A549 treated with ZK216348 at 1 μM for 4 hours (cell line): ENCODE results near the gene MTERF4. TPM values are rescaled to one million over a fixed set of nuclear protein-coding genes. Genes with fewer than 3 reads are reported as not detected.

Experiments
- total RNA-seq: library from RNA; stranded (reverse); fragments of 200-300 nt; extraction: Qiagen RNA extraction; gene quantifications from 5 replicates; pipeline ENCODE4 v1.2.3, GENCODE V29; 2022; ENCODE audit warnings: low read depth

Gene MTERF4, protein sequence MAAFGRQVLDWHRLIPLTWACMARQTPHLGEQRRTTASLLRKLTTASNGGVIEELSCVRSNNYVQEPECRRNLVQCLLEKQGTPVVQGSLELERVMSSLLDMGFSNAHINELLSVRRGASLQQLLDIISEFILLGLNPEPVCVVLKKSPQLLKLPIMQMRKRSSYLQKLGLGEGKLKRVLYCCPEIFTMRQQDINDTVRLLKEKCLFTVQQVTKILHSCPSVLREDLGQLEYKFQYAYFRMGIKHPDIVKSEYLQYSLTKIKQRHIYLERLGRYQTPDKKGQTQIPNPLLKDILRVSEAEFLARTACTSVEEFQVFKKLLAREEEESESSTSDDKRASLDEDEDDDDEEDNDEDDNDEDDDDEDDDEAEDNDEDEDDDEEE
- 23.5 to 30.9 TPM (median 25.3 TPM) in 5 replicates for total RNA-seq

DNA sequence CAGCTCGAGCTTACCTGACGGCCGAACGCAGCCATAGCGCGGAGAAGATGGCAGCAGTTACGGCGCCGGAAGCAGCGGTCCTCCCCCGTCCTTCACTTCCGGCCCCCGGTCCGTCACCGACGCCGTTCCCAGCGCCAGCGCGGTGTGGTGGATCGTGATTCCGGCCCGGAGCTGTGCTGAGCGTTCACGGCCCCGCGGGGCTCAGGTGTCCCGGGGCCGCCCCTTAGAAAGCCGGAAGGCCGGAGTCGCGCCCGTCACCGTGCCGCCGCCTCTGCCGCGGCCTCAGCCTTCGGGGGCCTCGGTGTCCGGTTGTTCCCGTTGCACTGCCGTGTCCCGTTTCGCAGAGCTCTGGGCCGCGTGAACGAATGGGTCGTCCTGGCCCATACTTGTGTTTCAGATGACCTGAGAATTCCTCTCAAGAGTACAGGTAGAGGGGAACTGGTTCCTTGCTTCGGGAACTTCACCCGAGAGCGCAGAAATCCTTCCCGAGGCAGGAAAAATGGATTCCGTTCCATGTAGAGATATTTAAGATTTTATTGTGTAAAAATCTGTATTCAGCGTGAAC lies at the start of gene MTERF4:
TSS of gene MTERF4 (minus strand) at position 49 of the 565 bp plus-strand sequence. CDS start at position 35, 14 bp downstream.

DNA sequence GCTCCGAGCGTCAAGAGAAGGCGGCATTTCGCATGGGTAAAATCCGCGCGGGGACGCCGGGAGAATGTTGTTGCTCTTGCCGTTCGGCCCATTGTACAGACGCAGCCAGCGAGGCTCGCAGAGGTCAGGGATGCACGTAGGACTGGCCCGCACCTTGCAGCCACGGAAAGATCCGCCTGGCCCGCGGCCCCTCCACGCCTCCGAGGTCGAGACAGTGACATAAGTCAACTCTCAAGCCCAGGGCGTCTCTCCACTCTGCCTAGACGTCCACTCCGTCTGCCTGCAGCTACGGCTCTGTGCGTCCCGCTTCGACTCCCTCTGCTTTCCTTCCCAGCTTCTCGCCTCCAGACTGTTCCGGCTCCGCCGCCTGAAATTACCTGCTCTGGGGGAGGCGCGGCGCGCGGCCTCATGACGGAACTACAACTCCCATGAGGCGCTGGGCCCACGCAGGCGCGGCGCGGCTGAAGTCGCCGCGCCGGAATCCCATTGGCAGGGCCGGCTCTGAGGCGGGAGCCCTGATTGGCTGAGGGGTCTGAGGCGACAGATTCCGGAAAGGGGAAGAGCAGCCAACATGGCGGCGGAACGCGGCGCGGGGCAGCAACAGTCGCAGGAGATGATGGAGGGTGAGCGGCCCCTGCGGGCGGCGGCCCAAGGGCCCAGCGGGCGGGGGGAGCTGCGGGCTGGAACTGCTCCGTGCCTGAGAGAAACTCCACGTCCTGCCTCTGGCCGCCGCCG lies 48.0 kb upstream of the MTERF4 start, which contains the start of gene PPP1R7:
TSS of gene PPP1R7 (plus strand) at position 543 of the 735 bp plus-strand sequence. CDS start at position 572, 29 bp downstream.

GRCh38 chr2:241148891-241149674 lies 47.0 kb upstream of the MTERF4 start, which contains the start of gene PASK:
TSS of gene PASK (minus strand) at chr2:241149472. CDS start at chr2:241143032, 6,440 bp downstream.

Other genes starting within 250 kb of the MTERF4 start
- gene AGXT, start 233.5 kb downstream of the MTERF4 start, total RNA-seq = not detected in 5 replicates
- gene MAB21L4, start 206.1 kb downstream of the MTERF4 start, total RNA-seq = 0.16 to 0.34 TPM (median 0.18 TPM) in 4 of 5 replicates, not detected in the other
- not detected in 5 replicates for gene CROCC2, start 196.0 kb downstream of the MTERF4 start, total RNA-seq
- gene SNED1, start 103.7 kb downstream of the MTERF4 start, total RNA-seq = 0.33 to 1.1 TPM (median 0.67 TPM) in 5 replicates
- 6.8 to 9.2 TPM (median 8.5 TPM) in 5 replicates for gene PASK, start 47.2 kb upstream of the MTERF4 start, total RNA-seq
- 57.9 to 84.0 TPM (median 61.3 TPM) in 5 replicates for gene PPP1R7, start 48.2 kb upstream of the MTERF4 start, total RNA-seq
- gene ANO7, start 86.4 kb upstream of the MTERF4 start, total RNA-seq = 1.3 to 3.0 TPM (median 2.2 TPM) in 5 replicates
- gene HDLBP, start 213.4 kb upstream of the MTERF4 start, total RNA-seq = 265 to 299 TPM (median 267 TPM) in 5 replicates
- gene SEPTIN2, start 213.6 kb upstream of the MTERF4 start, total RNA-seq = 212 to 286 TPM (median 265 TPM) in 5 replicates